IMR-90 (cell line): ENCODE data around the gene AP4B1. TPM values are rescaled to one million over a fixed set of nuclear protein-coding genes. Genes with fewer than 3 reads are reported as not detected.

Source experiments
- ATAC-seq: fragments of 200-7000 bp; cut with Tn5 transposase; 2 replicates; pipeline ENCODE4 v1.9.1; 2020; ENCODE audit warnings: low read depth, mild to moderate bottlenecking, moderate library complexity
- BruUV-seq: library from RNA; stranded (reverse); fragments of 400-500 nt; replicated peaks from 2 replicates; lab custom pipeline; 2021; lab: Mats Ljungman, UMichigan
- CTCF ChIA-PET: fragments of 300-600 bp; formaldehyde crosslinking; extraction: SDS; loops from one replicate; lab custom pipeline; 2021; ENCODE audit warnings: antibody characterized with exemption; lab: Yijun Ruan, JAX
- POLR2A ChIA-PET: fragments of 300-600 bp; sonication (Branson Sonifier 250); formaldehyde crosslinking; loops from one replicate; lab custom pipeline; 2022; ENCODE audit warnings: antibody characterized with exemption; ENCODE audit not compliant: unreplicated experiment; lab: Charles Lee
- DNase-seq: peaks from one replicate; pipeline ENCODE4 v3.0.0; 2013
- H2AFZ ChIP-seq: replicated peaks from 2 replicates; pipeline ENCODE3; 2013; ENCODE audit warnings: low read length, mild to moderate bottlenecking; ENCODE audit not compliant: poor library complexity
- H2AK5ac ChIP-seq: 2 replicates; pipeline ENCODE4 v1.6.1; 2013; ENCODE audit warnings: low read depth, low read length, inconsistent platforms
- H2AK9ac ChIP-seq: replicated peaks from 2 replicates; pipeline ENCODE3; 2013; ENCODE audit warnings: mild to moderate bottlenecking, low read depth, low read length, moderate library complexity; ENCODE audit not compliant: poor library complexity
- H2BK120ac ChIP-seq: 2 replicates; pipeline ENCODE4 v1.6.1; 2013; ENCODE audit warnings: low read depth, low read length, inconsistent platforms
- H2BK15ac ChIP-seq: 3 replicates; pipeline ENCODE4 v1.6.1; 2013; ENCODE audit warnings: low read depth, low read length, inconsistent platforms
- H2BK20ac ChIP-seq: 2 replicates; pipeline ENCODE4 v1.6.1; 2013; ENCODE audit warnings: low read depth, mild to moderate bottlenecking, inconsistent platforms, low read length, moderate library complexity
- H2BK5ac ChIP-seq: 2 replicates; pipeline ENCODE4 v1.6.1; 2013; ENCODE audit warnings: mild to moderate bottlenecking, low read depth, low read length, inconsistent platforms; ENCODE audit not compliant: poor library complexity, severe bottlenecking
- H3K14ac ChIP-seq: replicated peaks from 2 replicates; pipeline ENCODE4 v1.6.1; 2013; ENCODE audit warnings: low read depth, low read length, inconsistent platforms
- H3K18ac ChIP-seq: 2 replicates; pipeline ENCODE4 v1.6.1; 2013; ENCODE audit warnings: low read depth, low read length, control low read depth
- H3K23ac ChIP-seq: 2 replicates; pipeline ENCODE4 v1.6.1; 2013; ENCODE audit warnings: low read depth, low read length, inconsistent platforms
- H3K27ac ChIP-seq: 2 replicates; pipeline ENCODE4 v1.5.1; 2013; ENCODE audit warnings: mild to moderate bottlenecking, control low read depth, low read length; ENCODE audit not compliant: insufficient read depth
- H3K27me3 ChIP-seq: 2 replicates; pipeline ENCODE4 v1.6.1; 2013; ENCODE audit warnings: low read length; ENCODE audit not compliant: control insufficient read depth, insufficient read depth
- H3K36me3 ChIP-seq: 2 replicates; pipeline ENCODE4 v1.6.1; 2013; ENCODE audit warnings: low read length, mixed read lengths; ENCODE audit not compliant: control insufficient read depth, insufficient read depth
- H3K4ac ChIP-seq: 2 replicates; pipeline ENCODE4 v1.6.1; 2013; ENCODE audit warnings: low read depth, low read length, inconsistent platforms
- H3K4me1 ChIP-seq: 2 replicates; pipeline ENCODE4 v1.6.1; 2013; ENCODE audit warnings: low read length, mixed read lengths; ENCODE audit not compliant: control insufficient read depth, insufficient read depth
- H3K4me2 ChIP-seq: 2 replicates; pipeline ENCODE4 v1.6.1; 2013; ENCODE audit warnings: low read depth, mild to moderate bottlenecking, control low read depth, low read length, moderate library complexity
- H3K4me3 ChIP-seq: 2 replicates; pipeline ENCODE4 v1.5.1; 2013; ENCODE audit warnings: low read depth, mild to moderate bottlenecking, control low read depth, low read length, moderate library complexity; ENCODE audit not compliant: insufficient read depth
- H3K56ac ChIP-seq: 2 replicates; pipeline ENCODE4 v1.6.1; 2013; ENCODE audit warnings: low read length, inconsistent platforms; ENCODE audit not compliant: insufficient read depth; ENCODE audit errors: extremely low read depth
- H3K79me1 ChIP-seq, 2 experiments: 2 replicates each; pipeline ENCODE4 v1.6.1; 2013; ENCODE audit warnings: low read length in 2 of 2, inconsistent platforms in 1 of 2, low read depth in 1 of 2
- H3K9ac ChIP-seq: 2 replicates; pipeline ENCODE4 v1.6.1; 2013; ENCODE audit warnings: low read depth, low read length, control low read depth
- H3K9me1 ChIP-seq: 2 replicates; pipeline ENCODE4 v1.6.1; 2013; ENCODE audit warnings: low read length, inconsistent platforms; ENCODE audit not compliant: insufficient read depth
- H3K9me3 ChIP-seq: 2 replicates; pipeline ENCODE4 v1.6.1; 2013; ENCODE audit warnings: low read length; ENCODE audit not compliant: control insufficient read depth, insufficient read depth
- H4K20me1 ChIP-seq: 2 replicates; pipeline ENCODE4 v1.6.1; 2013; ENCODE audit warnings: low read length, inconsistent platforms; ENCODE audit not compliant: insufficient read depth
- H4K5ac ChIP-seq: 2 replicates; pipeline ENCODE4 v1.6.1; 2013; ENCODE audit warnings: mild to moderate bottlenecking, low read depth, low read length, control low read depth
- H4K8ac ChIP-seq, 2 experiments: 2 replicates each; pipeline ENCODE4 v1.6.1; 2013; ENCODE audit warnings: low read depth in 2 of 2, low read length in 2 of 2, control low read depth in 1 of 2, inconsistent platforms in 1 of 2
- H4K91ac ChIP-seq: 2 replicates; pipeline ENCODE4 v1.6.1; 2013; ENCODE audit warnings: low read depth, low read length, inconsistent platforms; ENCODE audit not compliant: insufficient read depth
- CHD1 ChIP-seq: IDR thresholded peaks from 2 replicates; pipeline ENCODE4 v1.6.1; 2012; ENCODE audit warnings: low read depth, low read length, improper control_type of control experiment
- MXI1 ChIP-seq: IDR thresholded peaks from 2 replicates; pipeline ENCODE4 v1.6.1; 2012; ENCODE audit warnings: low read depth, mild to moderate bottlenecking, low read length, moderate library complexity, borderline replicate concordance
- WGBS, 2 experiments: methylation state at CpG; one replicate each; pipeline versions ENCODE4 v1.1.5 to v1.1.7; 2013; ENCODE audit warnings: missing lambda C conversion rate in 2 of 2; ENCODE audit not compliant: insufficient read length in 1 of 2; ENCODE audit errors: extremely low coverage in 2 of 2; 5-methylcytosine and 5-hydroxymethylcytosine counted together
- dilution Hi-C: fragments of 300-500 bp; cut with HindIII; formaldehyde crosslinking; loops from one replicate; pipeline ENCODE4 v1.14.3; 2018; ENCODE audit warnings: low sequenced_read_pairs; ENCODE audit not compliant: unreplicated experiment
- in situ Hi-C: fragments of 300-500 bp; cut with MboI; formaldehyde crosslinking; loops from 3 replicates; pipeline ENCODE4 v1.14.3; 2019; ENCODE audit warnings: low sequenced_read_pairs, inconsistent platforms, mixed read lengths
- intact Hi-C: fragments of 100-400 bp; cut with micrococcal nuclease; formaldehyde crosslinking; loops from 2 replicates; pipeline ENCODE4 v1.10.0; 2022
- polyA plus RNA-seq, 3 experiments: library from polyadenylated mRNA; depleted of rRNA; stranded (reverse); fragments of >200 nt; gene quantifications; 2 replicates each; pipeline ENCODE4 v1.2.3, GENCODE V29; 2012; ENCODE audit warnings: low replicate concordance in 1 of 3
- total RNA-seq: library from RNA; depleted of rRNA; stranded (reverse); fragments of >200 nt; gene quantifications from 2 replicates; pipeline ENCODE4 v1.2.3, GENCODE V29; 2012

Gene AP4B1
- total and polyA plus RNA-seq, 2 of the 4 experiments (the other 2 are of a cell fraction), result 15.6 to 18.1 TPM

GRCh38 chr1:113898241-113898814 lies 6.3 kb downstream of the AP4B1 start:
- Histone ChIP-seq H3K4me2 (no peak overlapping the region), H3K4me3 (no peak overlapping the region), H3K79me1 (peaks cover 8 to 13% of the 10 kb centered on the region in 2 experiments), H4K5ac (no peak overlapping the region), H2BK5ac (no peak overlapping the region), H2BK20ac (no peak overlapping the region), H2BK120ac (no peak overlapping the region), H2AK5ac (no peak overlapping the region), H2BK15ac (no peak overlapping the region), H3K4ac (no peak overlapping the region), H3K36me3 (peaks cover 16% of the 10 kb centered on the region), H4K91ac (no peak overlapping the region), H4K8ac (no peak overlapping the region), H3K27me3 (no peaks in the 10 kb centered on the region), H3K23ac (no peak overlapping the region), H3K18ac (no peak overlapping the region), H3K9ac (no peak overlapping the region), H2AK9ac (no peak overlapping the region), H3K27ac (no peak overlapping the region), H3K9me1 (no peaks in the 10 kb centered on the region), H3K4me1 (no peaks in the 10 kb centered on the region), H4K20me1 (no peaks in the 10 kb centered on the region), H3K56ac (no peak overlapping the region), H3K9me3 (no peaks in the 10 kb centered on the region), H3K14ac (no peak overlapping the region), H2AFZ (no peak overlapping the region)
- TF ChIP-seq MXI1 (no peak), CHD1 (no peak)
- BruUV-seq, result no TSS peak
- in situ Hi-C loops, result no loop called here
- DNase-seq (no peak), ATAC-seq (no peak)
- POLR2A ChIA-PET, result no interaction called here
- CTCF ChIA-PET, result no interaction called here
- dilution Hi-C loops, result no loop called here
- intact Hi-C loops, result no loop called here
- no CpG with 5 or more reads among the region's 1 CpG for WGBS, 2 experiments
